ENCODE results near the gene GLP1R. TPM values are rescaled to one million over a fixed set of nuclear protein-coding genes. Genes with fewer than 3 reads are reported as not detected.

The GLP1R gene
- total and polyA plus RNA-seq, 2 of the 13 experiments (the other 11 are each of a cell fraction or from before 2014, with no cell fraction given), result not detected

- peak; percentile 78; the same call in 1 of the 2 replicates for TF ChIP-seq ZC3H13 (CRISPR knock-in tag; IDR thresholded peaks at IDR 0.05)
- no peak; the same call in 1 of the 2 replicates for TF ChIP-seq ATF2 (CRISPR knock-in tag; IDR thresholded peaks at IDR 0.05)
- peak; percentile 66; the same call in 1 of the 2 replicates for TF ChIP-seq SMYD3 (CRISPR knock-in tag; IDR thresholded peaks at IDR 0.05)
- TF ChIP-seq ZNF407 (CRISPR knock-in tag; IDR thresholded peaks at IDR 0.05; ENCODE audit: not compliant biosample characterization), result peak; percentile 70
- peak; percentile 99 for TF ChIP-seq ZNF547 (CRISPR knock-in tag; IDR thresholded peaks at IDR 0.05)
- TF ChIP-seq RAD21 (CRISPR knock-in tag; IDR thresholded peaks at IDR 0.05), result peak; percentile 46; the same call in 1 of the 2 replicates
- peak; percentile 67 for TF ChIP-seq ZNF629 (CRISPR knock-in tag; conservative IDR thresholded peaks at IDR 0.05)
- TF ChIP-seq KDM5B (CRISPR knock-in tag; IDR thresholded peaks at IDR 0.05; ENCODE audit: borderline replicate concordance), result peak; percentile 99; the same call in 1 of the 2 replicates
- peak; percentile 64; the same call in 1 of the 2 replicates for TF ChIP-seq KLF11 (CRISPR knock-in tag; IDR thresholded peaks at IDR 0.05)
- TF ChIP-seq BRD4 (CRISPR knock-in tag; IDR thresholded peaks at IDR 0.05), result peak; percentile 68
- peak; percentile 56; the same call in 1 of the 2 replicates for TF ChIP-seq ZNF12 (CRISPR knock-in tag; IDR thresholded peaks at IDR 0.05)
- TF ChIP-seq ZNF724P (CRISPR knock-in tag; IDR thresholded peaks at IDR 0.05; ENCODE audit: borderline replicate concordance), result peak; percentile 99
- peak; percentile 98 for TF ChIP-seq RNF2 (conservative IDR thresholded peaks at IDR 0.05; ENCODE audit: low read depth)
- peak; percentile 95 for TF ChIP-seq ZNF557 (CRISPR knock-in tag; IDR thresholded peaks at IDR 0.05)
- TF ChIP-seq ZNF280D (CRISPR knock-in tag; IDR thresholded peaks at IDR 0.05), result peak; percentile 79; the same call in 1 of the 2 replicates
- peak; percentile 95; the same call in 1 of the 2 replicates for TF ChIP-seq NR1H2 (CRISPR knock-in tag; IDR thresholded peaks at IDR 0.05; ENCODE audit: borderline replicate concordance, low read depth)
Measured at GRCh38 chr6:39114704-39115599, 66.4 kb downstream of the GLP1R start, which contains the start of gene SAYSD1 (continued).
